NB4 (cell line): ENCODE measurements around the gene ZDHHC9.
A peak's percentile ranks its signal among the peaks of the same experiment; 100 is the strongest.

Source experiments
- DNase-seq: peaks from one replicate; pipeline ENCODE4 v3.0.0; 2010; ENCODE audit warnings: low read depth
- H3K4me3 ChIP-seq: one replicate; pipeline ENCODE4 v1.5.1; 2011; ENCODE audit warnings: mild to moderate bottlenecking, low read depth, low read length, moderate library complexity
- CTCF ChIP-seq: IDR thresholded peaks from one replicate; pipeline ENCODE4 v1.5.1; 2012; ENCODE audit warnings: low read depth, low read length
- MYC ChIP-seq: IDR thresholded peaks from 2 replicates; pipeline ENCODE4 v1.6.1; 2011; ENCODE audit warnings: low read depth, low read length
- POLR2A ChIP-seq: IDR thresholded peaks from 2 replicates; pipeline ENCODE4 v1.6.1; 2011; ENCODE audit warnings: mild to moderate bottlenecking; ENCODE audit not compliant: insufficient read length; ENCODE audit errors: extremely low read depth
- TF ChIP-seq, protein P1 (sequence below): IDR thresholded peaks from 2 replicates; pipeline ENCODE4 v1.6.1; 2011; ENCODE audit warnings: low read depth, low read length

The ZDHHC9 gene

GRCh38 chrX:129769467-129770154, 74.1 kb downstream of the ZDHHC9 start:
- no peak for TF ChIP-seq POLR2A
- TF ChIP-seq, protein P1, sequence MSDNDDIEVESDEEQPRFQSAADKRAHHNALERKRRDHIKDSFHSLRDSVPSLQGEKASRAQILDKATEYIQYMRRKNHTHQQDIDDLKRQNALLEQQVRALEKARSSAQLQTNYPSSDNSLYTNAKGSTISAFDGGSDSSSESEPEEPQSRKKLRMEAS = peak; percentile 99
- TF ChIP-seq CTCF = no peak
- TF ChIP-seq MYC = peak; percentile 94
- peak; percentile 92 for DNase-seq
- H3K4me3 ChIP-seq = no peak overlapping the region

DNA sequence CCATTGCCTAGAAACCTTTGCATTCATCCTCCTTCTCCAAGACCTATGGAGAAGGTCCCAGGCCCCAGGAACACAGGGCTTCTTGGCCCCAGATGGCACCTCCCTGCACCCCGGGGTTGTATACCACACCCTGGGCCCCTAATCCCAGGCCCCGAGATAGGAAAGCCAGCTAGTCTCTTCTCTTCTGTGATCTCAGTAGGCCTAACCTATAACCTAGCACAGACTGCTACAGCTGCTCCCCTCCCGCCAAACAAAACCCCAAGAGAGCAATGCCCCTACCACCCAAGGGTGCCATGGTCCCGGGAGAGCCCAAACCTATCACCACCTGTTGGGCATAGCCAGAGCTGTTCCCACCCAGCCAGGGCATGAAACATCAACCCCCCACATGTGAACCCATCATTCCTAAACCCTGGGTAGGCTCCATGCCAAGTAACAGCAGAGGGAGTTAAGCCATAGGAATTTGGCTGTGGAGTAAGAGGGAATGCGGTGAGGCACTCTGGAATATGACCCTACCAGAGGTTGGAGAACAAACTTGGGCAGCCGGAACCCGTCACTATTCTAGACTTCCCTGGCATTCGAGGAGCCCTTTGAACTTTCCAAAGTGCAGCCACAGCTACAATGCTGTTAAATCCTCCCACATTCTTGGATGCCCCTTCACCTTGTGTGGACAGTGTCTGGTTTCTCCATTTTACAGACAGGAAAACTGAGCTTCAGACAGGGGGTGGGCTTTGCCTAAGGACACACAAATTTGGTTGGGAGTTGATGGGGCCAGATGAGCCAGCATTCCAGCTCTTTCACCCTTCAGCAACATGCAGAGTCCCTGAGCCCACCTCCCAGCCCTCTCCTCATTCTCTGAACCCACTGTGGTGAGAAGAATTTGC, 74.9 kb downstream of the ZDHHC9 start:
- no peak overlapping the region for H3K4me3 ChIP-seq
- no peak for TF ChIP-seq MYC
- no peak for TF ChIP-seq POLR2A
- no peak for TF ChIP-seq CTCF
- TF ChIP-seq, protein P1 = no peak
- no peak for DNase-seq

- H3K4me3 ChIP-seq = no peak overlapping the region
- no peak for DNase-seq
- TF ChIP-seq POLR2A = no peak
- TF ChIP-seq, protein P1 = no peak
- no peak for TF ChIP-seq MYC
- TF ChIP-seq CTCF = no peak
These were observed 75.5 kb downstream of the ZDHHC9 start for GRCh38 chrX:129768186-129768585.

GRCh38 chrX:129763666-129764065, 80.0 kb downstream of the ZDHHC9 start:
- TF ChIP-seq CTCF = no peak
- TF ChIP-seq, protein P1 = no peak
- TF ChIP-seq POLR2A = no peak
- no peak for TF ChIP-seq MYC
- no peak for DNase-seq
- no peak overlapping the region for H3K4me3 ChIP-seq

DNA sequence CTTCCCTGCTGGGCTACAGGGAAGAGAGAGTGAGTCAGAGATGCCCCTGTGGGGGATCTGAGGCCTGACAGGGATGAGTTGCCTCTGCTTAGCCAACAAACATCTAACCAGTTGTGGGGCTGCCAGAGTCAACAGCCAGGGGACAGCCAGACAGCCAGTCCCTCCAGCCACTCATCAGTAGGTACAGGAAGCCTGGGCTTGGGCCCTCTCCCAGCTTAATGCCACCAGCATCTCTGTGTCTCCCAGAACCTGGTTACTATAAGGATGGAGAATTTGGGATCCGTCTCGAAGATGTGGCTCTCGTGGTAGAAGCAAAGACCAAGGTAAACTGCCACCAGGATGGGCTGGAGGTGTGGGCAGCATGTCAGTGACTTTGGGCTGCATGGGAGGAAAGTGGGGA, 81.2 kb downstream of the ZDHHC9 start:
- no peak overlapping the region for H3K4me3 ChIP-seq
- no peak for TF ChIP-seq CTCF
- TF ChIP-seq MYC = no peak
- no peak for TF ChIP-seq POLR2A
- TF ChIP-seq, protein P1 = no peak
- no peak for DNase-seq
